GM18951 (cell line): ENCODE measurements around the gene NHLRC4.

ENCODE experiments used
- POLR2A ChIP-seq: IDR thresholded peaks from 4 replicates; pipeline ENCODE4 v1.6.1; 2011; ENCODE audit warnings: mild to moderate bottlenecking; ENCODE audit not compliant: insufficient read length, insufficient read depth; ENCODE audit errors: extremely low read depth
- in situ Hi-C: fragments of 300-500 bp; cut with MboI; formaldehyde crosslinking; loops from one replicate; pipeline ENCODE4 v1.12.0; 2022; ENCODE audit warnings: low sequenced_read_pairs, mixed read lengths, inconsistent platforms; ENCODE audit not compliant: unreplicated experiment

Gene NHLRC4

DNA sequence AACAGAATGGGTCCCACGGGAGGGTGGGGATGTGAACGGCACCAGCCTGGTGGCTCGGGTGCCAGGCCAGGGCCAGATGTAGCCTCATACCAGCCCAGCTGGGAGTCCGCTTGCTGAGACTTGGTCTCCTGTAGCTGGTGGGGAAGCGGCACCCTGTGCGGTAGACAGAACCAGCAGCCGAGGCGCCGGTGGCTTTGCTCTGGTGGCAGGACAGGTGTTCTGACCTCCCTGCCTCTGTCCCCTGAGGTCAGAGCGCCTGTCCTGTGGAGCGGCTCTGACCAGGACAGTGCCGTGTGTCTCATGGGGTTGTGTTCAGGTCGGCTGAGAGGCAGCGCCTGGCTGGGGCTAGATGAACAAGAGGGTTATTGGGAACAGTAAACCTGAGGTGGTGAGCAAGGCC lies 43.2 kb downstream of the NHLRC4 start:
- in situ Hi-C loops: no loop called here
- no peak for TF ChIP-seq POLR2A

DNA sequence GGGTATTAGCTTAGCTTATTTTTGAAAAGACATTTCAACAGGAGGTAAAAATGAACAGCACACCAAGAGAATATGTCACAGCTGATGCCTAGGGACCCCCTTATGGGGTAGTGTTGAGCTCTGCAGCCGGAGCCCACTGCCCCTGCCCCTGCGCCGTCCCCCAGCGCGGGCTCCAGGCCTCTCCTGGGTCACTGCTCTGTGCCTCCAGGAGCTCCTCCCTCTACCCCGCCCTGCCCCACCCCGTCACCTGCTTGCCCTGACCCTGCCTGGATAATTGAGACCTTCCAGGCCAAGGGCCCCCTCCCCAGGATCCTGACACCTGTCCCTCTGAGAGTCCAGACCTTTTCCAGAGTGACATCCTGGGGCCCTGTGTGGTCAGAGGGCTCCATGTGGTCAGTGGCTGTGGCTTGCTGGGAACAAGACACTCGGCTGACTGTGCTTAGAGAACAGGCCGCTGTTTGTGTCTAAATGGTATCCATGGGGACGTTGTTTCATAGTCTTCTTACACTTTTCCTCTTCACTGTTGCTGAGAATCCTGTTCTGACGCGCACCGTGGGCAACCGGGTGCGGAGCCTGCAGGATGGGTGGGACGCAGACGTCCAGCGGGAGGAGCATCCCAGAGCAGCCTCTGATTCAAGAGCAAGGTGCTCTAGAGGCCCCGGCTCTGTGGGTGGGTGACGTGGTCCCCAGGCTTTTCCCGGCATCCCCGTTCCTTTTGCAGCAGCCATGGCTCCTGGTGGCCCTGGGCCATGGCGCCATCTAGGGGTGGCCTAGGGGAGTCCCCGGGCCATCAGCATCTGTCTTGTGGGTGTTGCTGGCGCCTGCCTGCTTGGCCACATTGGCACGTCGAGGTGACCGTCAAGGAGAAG lies 43.9 kb downstream of the NHLRC4 start:
- in situ Hi-C loops: no loop called here
- TF ChIP-seq POLR2A: no peak

DNA sequence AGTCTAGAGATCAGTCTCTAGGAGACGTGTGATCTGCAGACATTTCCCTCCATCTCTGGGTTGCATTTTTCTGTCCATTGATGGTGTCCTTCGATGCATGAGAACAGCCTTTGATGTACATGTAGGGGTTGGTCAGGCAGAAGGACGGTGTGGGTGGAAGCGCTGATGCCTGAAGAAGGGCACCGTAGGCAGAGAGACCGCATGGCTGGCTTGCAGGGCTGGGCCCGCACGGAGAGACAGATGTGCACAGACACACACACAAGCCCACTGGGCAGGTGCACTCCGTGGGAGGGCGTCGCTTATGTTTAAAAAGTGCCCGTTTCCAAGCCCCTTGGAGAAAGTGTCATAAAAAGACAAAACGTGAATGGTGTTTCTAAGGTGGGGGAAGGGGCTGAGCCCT lies 48.3 kb downstream of the NHLRC4 start:
- in situ Hi-C loops: no loop called here
- TF ChIP-seq POLR2A: no peak

DNA sequence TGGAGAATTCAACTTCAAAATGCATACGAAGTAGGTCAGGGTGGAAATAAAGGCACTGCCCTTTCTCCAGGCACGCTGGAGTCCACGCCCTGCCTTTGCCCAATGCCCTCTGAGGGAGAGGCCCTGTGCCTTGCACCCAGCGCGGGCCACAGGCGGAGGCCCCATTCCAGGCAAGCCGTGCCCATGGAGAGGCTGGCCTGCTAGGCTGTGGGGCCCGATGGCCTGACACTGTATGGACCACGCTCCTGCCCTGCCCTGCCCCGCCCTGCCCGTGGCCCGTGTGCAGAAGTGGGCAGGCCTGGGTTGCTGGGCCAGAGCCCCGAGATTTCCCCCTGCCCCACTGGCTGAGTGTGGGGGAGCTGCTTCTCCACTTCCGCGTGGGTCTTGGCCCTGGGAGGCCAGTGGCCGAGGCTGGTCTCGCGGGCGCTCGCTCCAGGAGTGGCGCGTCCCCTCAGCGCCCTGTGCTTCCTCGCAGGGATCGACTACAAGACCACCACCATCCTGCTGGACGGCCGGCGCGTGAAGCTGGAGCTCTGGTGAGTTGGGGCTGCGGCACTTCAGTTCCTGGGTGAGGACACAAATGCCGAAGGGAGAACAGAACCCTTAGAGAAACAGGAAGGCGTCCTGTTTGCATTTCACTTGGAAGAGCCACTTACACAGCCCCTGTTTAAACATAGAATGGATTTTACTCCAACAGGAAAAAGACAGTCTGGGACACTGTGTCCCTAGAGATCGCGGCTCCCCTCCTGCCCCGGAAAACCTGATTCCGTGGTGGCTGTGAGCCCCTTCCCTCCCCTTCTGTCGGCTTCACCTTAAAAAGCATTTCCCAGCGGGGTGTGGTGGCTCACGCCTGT lies 50.2 kb downstream of the NHLRC4 start:
- TF ChIP-seq POLR2A: no peak
- in situ Hi-C loops: no loop called here

DNA sequence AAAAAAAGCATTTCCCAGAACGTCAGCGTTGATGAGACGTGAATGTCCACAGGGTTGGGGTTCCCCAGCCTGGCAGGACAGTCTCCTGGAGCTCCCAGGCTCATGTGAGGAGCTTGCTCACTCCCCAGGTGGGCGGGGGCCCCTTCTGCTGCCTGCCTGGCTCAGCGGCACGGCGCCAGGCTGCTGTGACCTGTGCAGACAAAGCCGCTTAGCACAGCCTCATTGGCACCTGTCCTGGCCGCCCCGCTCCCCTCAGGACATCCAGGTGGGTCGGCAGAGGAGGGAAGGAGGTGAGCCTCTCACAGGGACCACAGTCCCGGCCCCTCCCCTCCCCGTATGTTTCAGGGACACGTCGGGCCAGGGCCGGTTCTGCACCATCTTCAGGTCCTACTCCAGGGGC lies 51.0 kb downstream of the NHLRC4 start:
- TF ChIP-seq POLR2A: no peak
- in situ Hi-C loops: no loop called here
